Amniotic epithelial cell (primary cell): ENCODE results near the gene ITGA2.

ENCODE experiments used
- DNase-seq: peaks from one replicate; pipeline ENCODE4 v3.0.0-alpha.2; 2010; ENCODE audit warnings: low read depth

The ITGA2 gene

DNA sequence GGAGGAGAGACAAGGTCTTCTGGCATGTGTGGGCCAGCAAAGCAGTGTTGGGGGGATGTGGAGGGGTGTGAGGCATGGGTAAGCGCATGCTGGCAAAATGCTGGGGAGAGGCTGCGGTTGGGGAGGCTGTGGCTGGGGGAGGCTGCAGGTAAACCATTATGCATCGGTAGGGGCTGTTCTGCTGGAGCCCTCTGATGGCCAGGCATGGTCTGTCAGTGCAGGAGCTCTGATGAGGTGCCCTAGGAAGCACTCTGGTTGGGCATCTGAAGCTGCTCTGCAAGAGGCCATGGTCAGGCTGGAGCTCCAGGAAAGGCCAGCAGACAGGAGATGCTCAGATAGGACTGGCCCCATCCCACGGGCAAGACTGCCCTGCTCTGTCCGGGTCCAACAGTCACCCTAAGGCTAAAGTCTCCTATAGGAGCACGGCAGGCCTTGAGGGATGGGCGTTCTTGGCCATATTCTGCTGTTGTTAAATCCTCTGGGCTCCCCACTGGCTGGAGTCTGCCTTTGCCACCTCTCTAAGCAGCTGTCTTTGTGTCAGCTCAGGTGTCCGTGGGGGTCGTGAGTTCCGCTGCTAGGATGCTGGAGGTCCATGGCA lies 28.7 kb downstream of the ITGA2 start:
- DNase-seq: no peak

DNA sequence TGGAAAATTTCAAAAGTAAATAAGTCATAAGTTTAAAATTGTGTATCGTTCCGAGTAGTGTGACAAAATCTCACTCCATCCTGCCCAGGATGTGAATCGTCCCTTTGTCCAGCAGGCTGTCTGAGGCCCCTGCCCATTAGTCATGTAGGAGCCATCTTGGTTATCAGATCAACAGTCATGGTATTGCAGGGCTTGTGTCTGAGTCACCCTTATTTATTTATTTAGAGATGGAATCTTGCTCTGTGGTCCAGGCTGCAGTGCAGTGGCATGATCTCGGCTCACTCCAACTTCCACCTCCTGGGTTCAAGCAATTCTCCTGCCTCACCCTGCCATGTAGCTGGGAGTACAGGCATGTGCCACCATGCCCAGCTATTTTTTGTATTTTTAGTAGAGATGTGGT lies 30.2 kb downstream of the ITGA2 start:
- peak; percentile 86 for DNase-seq

DNA sequence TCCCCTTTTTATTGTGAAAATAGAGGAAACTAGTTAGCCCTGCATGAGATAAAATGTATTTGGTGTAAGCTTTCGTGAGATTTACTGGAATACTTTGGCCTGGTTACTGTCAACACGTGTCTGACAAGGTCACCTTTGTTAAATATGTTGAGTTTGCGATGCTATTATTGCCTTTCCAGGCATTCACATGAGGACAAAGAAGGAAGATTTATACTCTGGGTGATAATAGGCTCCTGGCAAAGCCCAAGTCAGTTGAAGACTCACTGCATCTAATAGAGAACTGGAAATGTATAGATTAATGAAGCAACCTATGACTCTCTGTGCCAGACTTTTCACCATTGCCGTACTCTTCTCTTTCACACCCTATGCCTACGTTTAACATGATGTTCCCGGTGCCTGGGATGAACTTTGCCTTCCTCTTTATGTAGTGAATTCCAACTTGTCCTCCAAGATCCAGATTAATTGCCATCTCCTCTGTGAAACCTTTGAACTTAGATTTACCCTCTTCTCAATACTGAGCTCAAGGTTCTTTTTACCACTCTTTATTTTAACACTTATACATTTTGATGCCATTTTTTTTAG lies 33.9 kb downstream of the ITGA2 start:
- no peak for DNase-seq

DNA sequence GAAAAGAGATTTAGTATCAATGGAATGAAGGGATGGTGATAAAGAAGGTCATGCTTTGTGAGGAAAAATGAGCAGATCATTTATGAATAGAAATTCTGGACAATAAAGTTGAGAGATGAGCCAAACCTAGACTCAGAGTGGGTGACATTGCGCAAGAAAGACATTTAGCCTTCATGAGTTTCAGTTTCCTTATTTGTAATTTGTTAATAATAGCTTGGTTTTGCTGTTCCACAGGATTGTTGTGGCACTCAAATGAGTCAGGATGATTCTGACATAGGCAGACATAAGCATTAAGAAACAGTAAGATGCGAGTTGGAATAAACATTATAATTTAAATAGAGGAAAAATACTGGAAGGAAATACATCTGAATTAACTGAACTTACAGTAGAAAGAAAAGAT lies 34.8 kb downstream of the ITGA2 start:
- DNase-seq: peak; percentile 89

DNA sequence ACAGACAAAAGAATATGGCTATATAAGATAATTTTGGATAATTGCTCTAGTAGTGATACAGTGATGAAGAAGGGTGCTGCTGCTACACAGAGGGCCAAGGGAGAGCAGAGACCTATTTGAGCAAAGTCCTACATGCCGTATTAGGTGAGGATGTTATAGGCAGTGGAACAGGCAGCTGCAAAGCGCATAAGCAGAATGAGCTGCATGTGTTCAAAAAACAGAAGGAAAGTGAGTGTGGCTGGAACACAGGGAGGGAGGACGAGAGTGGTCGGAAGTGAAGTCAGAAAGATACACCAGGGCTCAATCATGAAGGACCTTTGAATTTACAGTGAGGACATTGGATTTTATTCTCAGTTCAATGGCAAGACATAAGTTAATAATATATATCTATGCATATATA lies 35.4 kb downstream of the ITGA2 start:
- no peak for DNase-seq

DNA sequence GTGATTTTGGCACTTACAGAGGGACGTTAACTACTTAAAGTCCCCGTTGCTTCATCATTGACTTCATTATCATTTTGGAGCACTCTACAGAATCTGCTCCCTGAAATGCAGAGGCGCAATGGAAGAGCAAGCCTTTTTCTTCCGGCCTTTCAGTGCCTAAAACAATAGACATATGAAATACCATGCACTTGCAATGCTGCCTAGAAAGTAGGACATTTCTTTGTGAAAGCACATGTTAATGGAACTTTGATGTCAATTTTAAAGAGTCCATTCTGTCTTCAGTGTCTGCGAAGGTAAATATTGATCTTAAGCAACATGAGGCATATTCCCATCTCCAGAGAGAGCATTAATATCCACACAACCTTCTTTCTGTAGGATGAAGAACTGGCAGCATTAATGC lies 36.3 kb downstream of the ITGA2 start:
- DNase-seq: no peak

DNA sequence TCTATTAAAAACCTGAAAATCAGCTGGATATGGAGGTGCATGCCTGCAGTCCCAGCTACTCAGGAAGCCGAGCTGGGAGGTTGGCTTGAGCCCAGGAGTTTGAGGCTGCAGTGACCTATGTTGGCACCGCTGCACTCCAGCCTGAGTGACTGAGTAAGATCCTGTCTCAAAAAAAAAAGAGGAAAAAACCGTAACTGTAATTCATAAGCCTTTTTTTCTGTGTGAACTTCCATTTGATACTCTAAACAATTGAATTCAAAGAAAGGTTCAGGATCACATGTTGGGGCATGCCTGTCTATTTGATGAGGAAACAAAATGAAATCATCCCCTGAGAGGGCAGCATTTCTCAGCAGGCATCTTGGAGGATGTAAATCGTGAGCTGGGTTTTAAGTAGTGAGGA lies 38.8 kb downstream of the ITGA2 start:
- peak; percentile 56 for DNase-seq

DNA sequence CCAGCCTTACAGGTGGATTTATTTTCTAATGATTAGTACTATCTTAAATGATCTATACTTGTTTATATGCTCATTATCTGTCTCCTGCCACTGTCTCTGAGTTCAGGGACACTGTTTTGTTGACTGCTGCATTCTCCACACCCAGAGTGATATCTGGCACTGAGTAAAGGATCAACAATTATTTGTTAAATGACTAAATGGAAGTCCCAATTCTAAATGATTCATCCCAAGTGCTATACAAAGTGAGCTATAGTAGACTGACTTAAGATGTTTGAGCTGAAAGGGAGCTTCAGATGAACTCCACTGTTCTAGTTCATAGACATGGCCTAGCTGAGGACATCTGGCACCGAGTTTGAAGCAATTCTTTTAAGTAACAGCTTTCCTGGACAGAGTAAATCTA lies 40.5 kb downstream of the ITGA2 start:
- DNase-seq: no peak

DNA sequence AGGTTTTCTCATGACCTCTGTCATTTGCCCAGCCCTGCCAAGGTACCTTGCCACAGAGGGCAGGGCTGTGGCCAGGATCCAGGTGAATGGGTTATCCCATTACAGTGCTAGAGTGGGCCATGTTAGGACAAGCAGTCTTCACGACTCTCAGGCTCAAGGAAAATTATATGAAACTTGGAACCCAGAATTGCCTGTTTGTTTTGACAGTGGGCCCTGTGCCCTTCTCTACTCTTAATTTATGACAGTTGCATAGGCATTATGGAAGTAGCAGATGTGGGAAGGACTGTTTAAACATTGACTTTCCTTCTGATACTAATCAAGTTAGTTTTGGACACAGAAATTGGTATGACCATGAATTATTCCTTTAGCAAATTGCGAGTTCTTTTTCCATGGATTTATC lies 41.7 kb downstream of the ITGA2 start:
- no peak for DNase-seq

DNA sequence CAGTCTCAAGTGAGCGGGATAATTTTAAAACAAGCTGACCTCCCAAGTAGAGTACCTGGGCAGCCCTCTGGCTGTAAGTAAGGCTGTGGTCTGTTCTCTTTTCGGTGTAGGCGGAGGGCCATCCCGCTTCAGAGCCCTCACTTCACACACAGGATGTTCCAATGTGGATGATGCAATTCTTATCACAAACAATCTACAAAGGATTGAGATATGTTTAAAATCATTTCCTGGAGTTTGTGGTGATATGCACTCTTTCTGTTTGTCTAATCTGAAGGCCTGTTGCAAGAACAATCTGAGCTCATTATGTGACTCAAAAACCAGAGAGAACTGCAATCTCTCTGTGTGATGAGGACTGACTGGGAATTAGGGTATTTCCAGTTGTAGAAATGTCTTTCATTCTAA lies 42.5 kb downstream of the ITGA2 start:
- DNase-seq: peak; percentile 97

DNA sequence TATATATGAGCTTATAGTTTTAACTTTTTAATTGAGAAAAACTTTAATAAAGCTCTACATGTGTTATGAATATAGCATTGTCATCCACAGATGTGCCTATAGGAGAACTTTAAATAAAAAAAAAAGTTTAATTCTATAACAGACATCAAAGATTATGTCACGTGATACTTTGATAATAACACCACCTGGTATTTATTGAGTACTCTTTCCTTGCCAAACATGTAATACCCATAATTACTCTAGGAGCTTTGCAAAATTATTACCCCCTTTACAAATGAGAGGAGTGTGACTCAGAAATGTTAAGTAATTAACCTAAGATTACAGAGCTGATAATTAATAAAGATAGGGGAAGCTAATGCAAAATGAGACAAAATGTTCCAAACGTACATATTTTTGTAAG lies 43.0 kb downstream of the ITGA2 start:
- no peak for DNase-seq

DNA sequence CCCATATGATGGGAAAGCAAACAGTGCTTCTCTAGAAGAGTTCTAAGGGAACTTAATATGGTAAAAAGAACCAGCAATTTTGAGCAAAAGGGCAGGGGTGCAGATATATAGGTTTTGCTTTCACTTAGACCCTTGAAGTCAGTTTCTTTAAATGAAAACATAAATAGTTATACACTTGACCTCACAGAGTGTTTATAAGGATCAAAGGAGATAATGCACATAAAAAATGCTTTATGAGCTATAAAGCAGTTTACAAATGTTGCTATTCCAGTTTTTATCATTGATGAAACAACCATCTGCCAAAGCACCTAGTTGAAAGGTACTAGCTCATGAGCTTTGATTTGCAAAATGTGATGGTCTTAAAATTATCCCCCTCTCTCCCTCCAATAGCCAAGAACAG lies 45.7 kb downstream of the ITGA2 start:
- no peak for DNase-seq

DNA sequence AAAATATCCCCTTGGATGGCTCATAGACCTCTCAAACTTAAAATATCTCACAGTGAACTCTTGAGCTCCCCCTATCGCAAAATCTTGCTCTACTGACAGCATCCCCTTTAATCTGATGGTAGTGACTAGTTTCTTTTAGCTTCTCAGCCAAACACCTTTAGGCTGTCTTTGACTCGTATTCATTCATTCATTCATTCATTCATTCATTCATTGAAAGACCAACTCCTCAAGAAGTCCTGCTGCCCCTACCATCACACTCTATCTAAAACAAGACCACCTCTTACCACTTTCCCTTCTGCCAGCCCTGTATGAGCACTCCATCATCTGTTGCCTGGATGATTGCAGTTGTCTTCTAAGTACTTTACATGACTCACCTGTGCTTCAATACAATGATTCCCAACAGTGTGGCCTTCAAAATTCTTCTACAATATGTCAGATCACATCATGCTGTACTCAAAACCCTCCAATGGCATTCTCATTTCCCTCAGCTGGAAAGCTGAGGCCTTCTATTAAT lies 46.8 kb downstream of the ITGA2 start:
- DNase-seq: peak; percentile 46

DNA sequence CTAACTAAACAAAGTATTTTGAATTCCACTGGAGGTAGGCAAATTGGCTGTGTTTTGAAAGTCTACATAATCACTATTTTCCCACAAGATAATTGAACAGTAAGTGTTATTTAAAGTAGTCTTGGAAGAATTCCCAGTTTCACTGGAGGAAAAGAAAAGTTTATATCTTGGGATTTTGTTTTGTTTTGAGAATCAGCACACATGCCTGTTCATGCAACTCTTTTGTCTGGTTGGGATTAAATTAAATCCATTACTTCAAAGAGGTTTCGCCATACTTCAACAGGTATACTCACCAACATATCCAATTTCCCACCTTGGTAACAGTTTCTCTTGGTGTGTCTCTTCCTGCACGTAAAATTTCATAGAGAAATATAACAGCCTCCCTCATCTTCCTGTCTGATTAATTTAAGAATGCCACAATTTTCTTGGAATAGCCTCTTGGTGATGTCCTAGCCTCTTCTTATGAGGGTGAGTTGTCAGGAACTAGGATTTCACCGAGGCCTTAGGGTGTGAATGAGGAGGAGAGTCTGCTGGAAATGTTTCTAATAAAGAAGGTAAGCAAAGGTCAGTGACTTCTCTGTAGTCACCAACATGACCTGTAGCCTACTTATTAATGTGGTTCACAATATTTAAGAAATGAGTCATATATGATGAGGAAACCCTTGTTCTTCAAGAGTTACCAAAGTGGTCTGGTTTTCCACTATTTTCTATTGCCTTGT lies 48.1 kb downstream of the ITGA2 start:
- peak; percentile 94 for DNase-seq

DNA sequence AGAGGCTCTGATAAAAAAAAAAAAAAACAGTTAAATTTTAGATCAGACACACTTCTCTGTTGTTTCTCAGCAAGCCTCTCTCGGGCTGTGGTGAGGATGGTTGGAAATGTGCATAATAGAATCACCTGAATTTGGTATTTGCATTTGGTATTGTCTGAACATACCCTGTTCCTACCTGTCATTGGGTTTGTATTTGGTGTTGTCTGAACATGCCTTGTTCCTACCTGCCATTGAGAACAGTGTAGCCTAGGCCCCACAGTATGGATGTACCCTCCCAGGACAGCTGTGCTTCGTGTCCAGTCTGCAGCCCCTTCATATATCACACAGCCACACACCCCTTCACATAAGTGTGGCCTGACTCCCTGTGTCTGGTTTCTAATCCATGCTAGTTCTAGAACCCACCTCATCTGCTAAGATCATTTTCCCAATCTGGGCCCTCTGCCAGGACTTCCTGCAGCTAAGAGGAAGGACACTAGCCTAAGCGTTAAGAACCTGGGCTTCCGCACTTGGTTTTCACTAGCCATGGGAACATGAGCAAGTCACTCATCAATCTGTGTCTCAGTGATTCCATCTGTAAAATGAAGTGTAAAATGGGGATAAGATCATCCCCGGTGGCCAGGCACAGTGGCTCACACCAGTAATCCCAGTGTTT lies 49.2 kb downstream of the ITGA2 start:
- no peak for DNase-seq

DNA sequence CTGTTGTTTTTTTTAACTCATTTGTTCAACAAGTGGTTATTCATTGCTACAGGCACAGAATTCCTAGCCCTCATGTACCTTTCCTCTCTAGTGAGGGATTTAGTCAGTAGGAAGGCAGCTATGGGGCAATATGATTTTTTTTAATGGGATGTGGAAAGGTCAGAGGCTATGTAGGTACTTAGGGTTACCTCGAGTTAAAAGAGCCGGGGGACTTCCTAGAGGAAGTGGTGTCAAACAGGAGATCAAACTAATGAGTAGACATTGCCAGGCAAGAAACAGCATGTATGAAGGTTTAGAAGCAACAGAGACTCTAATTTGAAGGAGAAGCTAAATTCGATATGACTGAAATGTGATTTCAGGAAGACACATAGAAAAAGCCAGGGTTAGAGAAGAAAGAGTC lies 50.7 kb downstream of the ITGA2 start:
- no peak for DNase-seq

DNA sequence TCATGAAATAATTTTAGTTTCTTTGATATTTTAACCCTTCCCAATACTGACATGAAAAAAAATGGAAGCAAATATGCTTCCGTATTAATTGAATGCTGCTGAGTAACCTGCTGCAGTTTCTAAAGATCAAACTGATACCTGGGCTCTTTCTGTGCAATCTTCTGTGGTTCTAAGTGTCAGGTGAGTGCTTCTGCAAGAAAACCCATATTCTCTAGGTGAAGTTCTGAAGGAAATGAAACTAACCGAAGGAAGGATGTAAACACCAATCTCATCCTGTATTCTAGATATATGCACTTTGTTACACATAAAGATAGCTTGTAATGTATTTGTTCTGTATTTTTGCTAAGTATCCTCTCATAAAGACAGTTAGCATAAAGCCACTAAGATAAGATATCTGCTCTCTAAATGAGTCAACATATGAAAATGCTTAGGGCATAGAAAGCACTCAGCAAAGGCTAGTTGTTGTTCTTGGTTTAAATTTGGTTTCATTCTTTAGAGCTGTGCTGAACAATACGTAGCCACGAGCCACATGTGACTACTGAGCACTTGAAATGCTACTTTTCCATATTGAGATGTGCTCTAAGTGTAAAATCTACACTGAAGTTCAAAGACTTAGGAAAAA lies 52.0 kb downstream of the ITGA2 start:
- DNase-seq: peak; percentile 68

DNA sequence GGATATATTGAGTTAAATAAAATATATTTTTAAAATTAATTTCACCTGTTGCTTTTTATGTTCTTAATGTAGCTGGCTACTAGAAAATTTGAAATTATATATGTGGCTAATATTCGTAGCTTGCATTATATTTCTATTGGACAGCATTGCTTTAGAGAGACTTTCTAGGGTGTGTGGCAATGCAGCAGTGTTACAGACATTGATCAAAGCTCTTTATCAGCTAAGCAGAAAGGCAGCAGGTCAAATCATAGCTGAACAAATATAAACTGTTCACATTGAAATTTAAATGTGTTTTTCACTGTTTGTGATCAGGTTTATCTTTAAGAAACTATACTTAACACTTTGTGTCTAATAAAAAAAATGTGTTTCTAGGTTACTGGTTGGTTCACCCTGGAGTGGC lies 52.6 kb downstream of the ITGA2 start:
- DNase-seq: no peak

DNA sequence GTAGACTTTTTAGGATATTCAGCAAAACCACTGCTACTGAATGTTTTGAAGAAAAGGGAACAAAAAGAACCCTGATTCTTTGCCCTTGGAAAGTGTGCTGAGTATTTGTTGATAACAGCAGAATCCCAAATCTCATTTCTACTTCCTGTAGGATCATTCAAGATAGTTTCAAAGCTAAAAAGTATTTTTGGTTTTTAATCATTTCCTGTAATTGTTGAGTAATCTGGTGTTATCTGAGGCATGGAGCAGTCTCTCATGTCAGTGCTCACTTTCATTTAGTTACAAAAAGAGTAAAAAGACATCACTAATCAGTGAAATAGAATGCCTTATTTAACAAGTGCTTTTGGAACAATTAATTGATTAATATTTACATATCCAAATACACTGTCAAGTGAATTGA lies 56.1 kb downstream of the ITGA2 start:
- peak; percentile 45 for DNase-seq

DNA sequence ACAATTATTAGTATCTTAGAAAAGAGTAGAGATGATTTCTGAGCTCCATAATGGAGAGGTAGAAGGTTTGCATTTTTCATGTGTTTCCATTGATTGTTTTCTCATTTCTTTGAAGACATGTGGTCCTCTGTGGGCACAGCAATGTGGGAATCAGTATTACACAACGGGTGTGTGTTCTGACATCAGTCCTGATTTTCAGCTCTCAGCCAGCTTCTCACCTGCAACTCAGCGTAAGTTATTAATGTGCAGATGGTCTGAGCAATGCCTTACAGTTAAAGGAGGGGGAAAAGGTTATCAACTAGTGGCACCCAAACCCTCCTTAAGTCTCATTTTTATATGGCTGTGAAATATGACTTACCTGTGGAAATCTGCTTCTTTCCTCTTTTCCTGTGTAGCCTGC lies 59.1 kb downstream of the ITGA2 start:
- DNase-seq: no peak

DNA sequence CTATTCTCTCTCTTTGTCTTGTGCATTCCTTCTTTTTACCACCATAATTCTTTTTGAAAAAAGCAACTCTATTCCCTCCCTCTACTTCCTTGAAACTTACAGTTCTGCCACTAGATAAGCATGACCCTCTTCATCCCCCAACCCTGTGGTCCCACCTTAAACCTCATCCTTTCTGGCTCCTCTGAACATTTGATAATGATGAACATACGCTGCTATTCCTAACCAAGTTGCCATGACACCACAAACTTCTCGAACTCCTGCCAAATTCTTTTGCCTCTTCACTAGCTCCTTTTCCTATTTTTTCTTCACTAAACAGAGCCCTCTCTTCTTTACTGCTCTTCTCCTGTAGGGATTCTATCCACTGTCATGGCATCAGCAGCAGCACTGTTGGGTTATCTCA lies 63.3 kb downstream of the ITGA2 start:
- no peak for DNase-seq

DNA sequence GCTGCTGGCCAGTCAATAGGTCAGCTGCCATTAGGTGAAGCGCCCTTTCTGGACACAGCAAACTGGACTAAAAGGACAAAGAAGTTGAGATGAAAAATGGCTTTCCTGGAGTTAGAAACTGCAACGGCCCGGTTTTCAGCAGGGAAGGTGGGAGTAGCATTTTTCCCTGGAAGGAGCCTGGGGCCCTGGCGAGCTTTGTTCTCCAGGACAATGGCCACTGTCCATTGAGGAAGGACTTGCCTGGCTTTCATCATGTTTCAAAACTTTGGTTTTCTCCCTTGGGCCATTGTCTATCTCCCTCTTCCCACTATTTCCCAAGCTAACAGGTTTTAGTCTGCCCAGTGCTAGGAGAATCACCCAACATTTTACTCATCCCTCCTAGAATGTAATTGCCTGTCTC lies 64.2 kb downstream of the ITGA2 start:
- DNase-seq: no peak

DNA sequence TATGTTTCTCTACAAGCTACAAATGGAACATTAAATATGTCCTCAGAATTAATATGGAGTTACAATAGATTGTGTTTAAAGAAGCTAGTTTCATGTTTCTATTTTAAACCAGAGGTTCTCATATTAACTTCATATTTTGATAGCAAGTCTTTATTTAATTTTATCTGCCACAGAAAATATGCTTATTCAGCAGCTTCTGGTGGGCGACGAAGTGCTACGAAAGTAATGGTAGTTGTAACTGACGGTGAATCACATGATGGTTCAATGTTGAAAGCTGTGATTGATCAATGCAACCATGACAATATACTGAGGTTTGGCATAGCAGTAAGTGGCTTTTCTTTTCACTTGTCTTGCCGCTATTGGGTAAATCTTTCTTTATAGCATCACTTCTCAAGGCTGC lies 66.2 kb downstream of the ITGA2 start:
- DNase-seq: no peak
